ENCODE data around the gene WDTC1.

WDTC1 gene

GRCh38 chr1:27357281-27358037, 123.0 kb downstream of the WDTC1 start:
- peak; percentile 58 to 83 (median 75) for DNase-seq

Measured in T-helper 1 cell (primary cell).